Measurements from ENCODE around the gene VPS13D.
A peak's percentile ranks its signal among the peaks of the same experiment; 100 is the strongest.
"Not testable (repeated sequence)": the region's sequence is repeated elsewhere in the genome, so short reads cannot be mapped to it uniquely, and the experiment has no call there.

The VPS13D gene

GRCh38 chr1:12515234-12515633 is 285.4 kb downstream of the VPS13D start:
- no peak for DNase-seq (ENCODE audit: low spot score)

GRCh38 chr1:12516741-12517140 is 286.9 kb downstream of the VPS13D start:
- no peak for DNase-seq (ENCODE audit: low spot score)

- DNase-seq (ENCODE audit: low spot score): peak; percentile 64
Measured at GRCh38 chr1:12518931-12519692, 289.3 kb downstream of the VPS13D start.

GRCh38 chr1:12519693-12520364 is 290.0 kb downstream of the VPS13D start:
- no peak for DNase-seq (ENCODE audit: low spot score)

- no peak for DNase-seq (ENCODE audit: low spot score)
Measured at GRCh38 chr1:12521096-12521495, 291.3 kb downstream of the VPS13D start.

- not testable (repeated sequence) for DNase-seq (ENCODE audit: low spot score)
Measured at GRCh38 chr1:12522780-12523179, 292.9 kb downstream of the VPS13D start.

- no peak for DNase-seq (ENCODE audit: low spot score)
Measured at GRCh38 chr1:12524266-12524665, 294.4 kb downstream of the VPS13D start.

GRCh38 chr1:12525311-12526181 is 295.7 kb downstream of the VPS13D start:
- no peak for DNase-seq (ENCODE audit: low spot score)

GRCh38 chr1:12527564-12527963 is 297.7 kb downstream of the VPS13D start:
- no peak for DNase-seq (ENCODE audit: low spot score)

GRCh38 chr1:12528021-12528852 is 298.4 kb downstream of the VPS13D start:
- DNase-seq (ENCODE audit: low spot score): peak; percentile 67

- DNase-seq (ENCODE audit: low spot score): no peak
Measured at GRCh38 chr1:12529640-12530174, 299.9 kb downstream of the VPS13D start.

GRCh38 chr1:12530462-12531178 is 300.8 kb downstream of the VPS13D start:
- no peak for DNase-seq (ENCODE audit: low spot score)

GRCh38 chr1:12531179-12531499 is 301.3 kb downstream of the VPS13D start:
- no peak for DNase-seq (ENCODE audit: low spot score)

- no peak for DNase-seq (ENCODE audit: low spot score)
Measured at GRCh38 chr1:12532405-12533315, 302.8 kb downstream of the VPS13D start.

GRCh38 chr1:12536023-12536639 is 306.3 kb downstream of the VPS13D start:
- DNase-seq (ENCODE audit: low spot score): no peak

- no peak for DNase-seq (ENCODE audit: low spot score)
Measured at GRCh38 chr1:12537294-12537693, 307.5 kb downstream of the VPS13D start.

GRCh38 chr1:12537906-12538461 is 308.2 kb downstream of the VPS13D start:
- no peak for DNase-seq (ENCODE audit: low spot score)

- not testable (repeated sequence) for DNase-seq (ENCODE audit: low spot score)
Measured at GRCh38 chr1:12538536-12538935, 308.7 kb downstream of the VPS13D start.

GRCh38 chr1:12539320-12539704 is 309.5 kb downstream of the VPS13D start:
- DNase-seq (ENCODE audit: low spot score): no peak

Measured in GM03348 (cell line).